ENCODE measurements around the gene ARL3.
"Not testable (repeated sequence)": the region's sequence is repeated elsewhere in the genome, so short reads cannot be mapped to it uniquely, and the experiment has no call there.

The ARL3 gene, protein sequence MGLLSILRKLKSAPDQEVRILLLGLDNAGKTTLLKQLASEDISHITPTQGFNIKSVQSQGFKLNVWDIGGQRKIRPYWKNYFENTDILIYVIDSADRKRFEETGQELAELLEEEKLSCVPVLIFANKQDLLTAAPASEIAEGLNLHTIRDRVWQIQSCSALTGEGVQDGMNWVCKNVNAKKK

DNA sequence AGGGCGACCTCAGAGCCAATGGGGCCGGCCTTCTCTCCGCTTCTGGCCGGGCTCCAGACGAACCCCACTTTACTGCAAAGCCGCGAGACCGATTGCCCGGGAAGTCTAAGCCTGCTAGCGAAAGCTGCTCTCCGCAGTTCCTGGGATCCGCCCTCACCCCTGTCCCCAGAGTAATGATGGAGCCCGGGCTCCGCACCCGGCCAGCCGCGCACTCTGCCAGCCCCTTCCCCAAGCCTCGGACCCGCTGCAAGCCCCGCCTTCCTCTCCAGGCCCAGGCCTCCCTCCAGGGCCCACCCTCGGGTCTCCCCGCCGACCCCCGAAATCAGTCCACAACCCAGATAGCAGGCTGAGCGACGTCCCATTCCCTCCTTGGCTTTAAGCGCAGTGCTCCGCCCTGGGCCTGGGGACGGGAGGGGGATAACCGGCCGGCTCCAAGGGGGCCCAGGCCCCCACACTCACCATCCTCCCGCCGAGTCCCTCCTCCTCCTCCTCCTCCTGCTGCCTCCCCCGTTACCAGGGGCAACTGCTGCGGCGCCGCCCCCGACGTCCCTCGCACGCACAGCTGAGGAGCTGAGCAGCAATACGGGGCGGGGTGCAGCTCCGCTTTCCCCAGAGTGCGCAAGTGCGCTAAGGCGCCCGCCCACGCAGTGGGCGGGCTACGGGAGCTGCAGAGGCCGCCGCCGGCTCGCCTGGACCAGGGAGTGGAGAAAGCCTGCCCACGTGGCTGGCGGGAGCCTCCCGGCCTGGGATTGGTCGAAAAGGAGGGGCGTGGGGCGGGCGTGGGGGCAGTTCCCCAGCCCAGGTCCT lies at the start of gene ARL3:
Gene ARL3, minus strand, starts transcription at position 584 of the 807 bp plus-strand sequence. Its CDS starts 122 bp downstream, at position 462.
- peak; percentile 92 for DNase-seq

DNA sequence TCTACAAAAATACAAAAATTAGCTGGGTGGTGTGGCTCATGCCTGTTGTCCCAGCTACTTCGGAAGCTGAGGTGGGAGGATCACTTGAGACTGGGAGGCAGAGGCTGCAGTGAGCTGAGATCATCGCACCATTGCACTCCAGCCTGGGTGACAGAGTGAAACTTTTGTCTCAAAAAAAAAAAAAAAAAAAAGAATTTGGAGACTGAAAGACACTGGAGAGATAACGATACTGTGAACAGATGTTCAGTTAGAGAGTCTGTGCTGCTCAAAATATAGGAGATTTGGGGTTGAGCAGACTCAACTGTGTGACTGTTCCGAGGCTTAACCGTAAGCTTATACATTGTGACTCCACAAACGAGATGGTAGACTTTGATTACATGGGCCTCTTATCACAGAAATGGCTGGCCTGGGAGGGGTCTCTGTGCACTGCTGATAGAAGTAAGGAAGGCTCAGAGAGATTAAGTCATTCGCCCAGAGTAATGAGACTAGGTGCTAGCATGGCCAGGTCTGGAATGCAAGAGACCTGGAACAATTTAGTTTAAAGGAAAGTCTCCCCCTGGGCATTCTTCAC lies 48.9 kb upstream of the ARL3 start:
- DNase-seq: no peak

DNA sequence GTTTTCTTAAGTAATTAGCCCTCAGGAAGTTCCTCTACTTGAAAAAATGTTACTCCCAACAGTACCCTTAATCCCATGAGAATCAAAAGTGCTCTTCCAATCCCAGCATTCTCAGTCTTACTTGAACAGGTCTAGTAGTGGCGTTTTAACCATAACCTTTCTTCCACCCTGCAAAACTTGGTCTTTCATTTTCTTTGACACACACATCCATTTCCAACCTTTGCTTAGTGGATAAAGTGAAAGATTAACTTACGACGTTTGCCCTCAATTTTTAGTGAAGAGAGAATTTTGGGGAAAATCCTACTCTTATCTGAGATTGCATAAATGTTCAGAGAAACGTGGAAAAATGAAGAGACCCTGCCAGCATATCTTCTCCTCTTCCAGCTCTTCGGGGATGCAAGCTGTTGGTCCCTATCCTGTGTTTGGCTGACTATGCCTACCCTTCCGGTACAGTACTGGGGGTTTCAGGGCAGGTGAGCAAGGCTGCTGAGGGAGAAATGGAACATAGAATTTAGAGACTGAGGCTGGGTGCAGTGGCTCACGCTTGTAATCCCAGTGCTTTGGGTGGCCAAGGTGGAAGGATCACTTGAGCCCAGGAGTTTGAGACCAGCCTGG lies 48.3 kb upstream of the ARL3 start:
- DNase-seq: no peak

DNA sequence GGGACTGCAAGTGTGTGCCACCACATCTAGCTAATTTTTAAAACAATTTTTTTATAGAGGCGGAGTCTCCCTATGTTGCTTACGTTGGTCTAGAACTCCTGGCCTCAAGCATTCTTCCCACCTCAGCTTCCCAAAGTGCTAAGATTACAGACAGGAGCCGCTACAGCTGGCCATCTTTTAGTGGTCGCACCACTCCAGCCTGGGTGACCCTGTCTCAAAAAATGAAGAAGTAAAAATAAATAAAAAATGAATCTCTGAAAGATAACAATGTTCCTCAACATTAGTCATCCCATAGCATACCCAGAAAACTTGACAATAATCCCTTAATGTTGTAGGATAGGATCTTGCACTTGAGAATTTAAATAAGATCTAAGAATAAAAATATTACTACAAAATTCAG lies 47.8 kb upstream of the ARL3 start:
- no peak for DNase-seq

DNA sequence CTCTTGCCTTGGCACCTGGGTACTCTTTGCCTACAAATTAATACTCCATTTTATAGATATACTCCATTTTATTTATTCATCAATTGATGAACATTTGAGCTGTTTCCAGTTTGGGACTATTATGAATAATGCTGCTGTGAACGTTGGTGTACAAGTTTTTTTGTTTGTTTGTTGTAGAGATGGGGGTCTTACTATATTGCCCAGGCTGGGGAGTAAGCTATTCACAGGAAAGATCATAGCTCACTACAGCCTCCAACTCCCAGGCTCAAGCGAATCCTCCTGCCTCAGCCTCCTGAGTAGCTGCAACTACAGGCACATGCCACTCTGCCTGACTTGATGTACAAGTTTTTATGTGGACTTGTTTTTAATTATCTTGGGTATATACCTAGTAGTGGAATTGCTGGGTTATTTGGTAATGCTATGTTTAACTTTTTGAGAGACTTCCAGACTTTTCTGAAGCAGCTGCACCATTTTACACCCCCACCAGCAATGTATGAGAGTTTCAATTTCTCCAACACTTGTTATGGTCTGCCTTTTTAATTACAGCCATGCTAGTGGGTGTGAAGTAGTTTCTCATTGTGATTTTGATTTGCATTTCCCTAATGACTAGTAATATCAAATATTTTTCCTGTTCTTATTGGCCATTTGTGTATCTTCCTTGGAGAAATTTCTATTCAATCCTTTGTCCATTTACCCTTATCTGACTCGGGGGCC lies 45.5 kb upstream of the ARL3 start:
- DNase-seq: no peak

DNA sequence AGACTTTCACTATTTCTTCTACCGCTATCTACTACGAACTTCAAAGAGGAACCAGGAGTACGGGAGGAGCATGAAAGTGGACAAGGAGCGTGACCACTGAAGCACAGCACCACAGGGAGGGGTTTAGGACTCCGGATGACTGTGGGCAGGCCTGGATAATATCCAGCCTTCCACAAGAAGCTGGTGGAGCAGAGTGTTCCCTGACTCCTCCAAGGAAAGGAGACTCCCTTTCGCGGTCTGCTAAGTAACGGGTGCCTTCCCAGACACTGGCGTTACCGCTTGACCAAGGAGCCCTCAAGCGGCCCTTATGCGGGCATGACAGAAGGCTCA lies 44.7 kb upstream of the ARL3 start:
- not testable (repeated sequence) for DNase-seq

DNA sequence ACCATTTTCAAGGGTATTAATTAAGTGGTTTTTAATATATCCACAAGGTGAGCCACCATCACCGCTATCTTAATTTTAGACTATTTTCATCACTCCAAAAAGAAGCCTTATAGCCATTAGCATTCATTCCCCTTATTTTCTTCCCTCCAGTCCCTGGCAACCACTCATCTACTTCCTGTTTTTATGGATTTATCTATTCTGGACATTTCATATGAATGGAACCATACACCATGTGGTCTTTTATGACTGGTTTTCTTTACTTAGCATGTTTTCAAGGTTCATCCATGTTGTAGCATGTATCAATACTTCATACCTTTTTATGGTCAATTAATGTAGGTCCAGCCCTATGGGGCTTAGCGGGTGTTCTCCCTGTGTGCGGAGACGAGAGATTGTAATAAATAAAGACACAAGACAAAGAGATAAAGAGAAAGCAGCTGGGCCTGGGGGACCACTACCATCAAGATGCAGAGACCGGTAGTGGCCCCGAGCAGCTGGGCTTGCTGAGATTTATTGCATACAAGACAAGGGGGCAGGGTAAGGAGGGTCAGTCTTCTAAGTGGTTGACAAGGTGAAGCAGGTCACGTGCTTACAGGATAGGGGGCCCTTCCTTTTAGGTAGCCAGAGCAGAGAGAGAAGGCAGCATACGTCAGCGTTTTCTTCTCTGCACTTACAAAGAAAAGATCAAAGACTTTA lies 44.2 kb upstream of the ARL3 start:
- no peak for DNase-seq

DNA sequence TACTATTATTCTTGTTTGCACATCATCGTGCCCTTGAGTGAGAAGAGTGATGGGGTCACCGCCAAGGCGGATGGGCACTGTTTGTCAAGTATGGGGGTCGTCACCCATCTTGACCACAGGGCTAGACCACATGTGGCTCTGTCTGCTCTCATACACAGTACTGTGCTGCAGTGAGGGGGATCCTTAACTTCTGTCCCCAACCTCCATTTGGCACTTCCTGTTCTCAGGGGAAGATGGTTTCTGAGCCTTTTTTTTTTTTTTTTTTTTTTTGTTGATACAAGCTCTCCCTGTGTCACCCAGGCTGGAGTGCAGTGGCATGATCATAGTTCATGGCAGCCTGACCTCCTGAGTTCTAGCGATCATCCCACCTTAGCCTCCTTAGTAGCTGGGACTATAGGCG lies 43.1 kb upstream of the ARL3 start:
- DNase-seq: no peak

DNA sequence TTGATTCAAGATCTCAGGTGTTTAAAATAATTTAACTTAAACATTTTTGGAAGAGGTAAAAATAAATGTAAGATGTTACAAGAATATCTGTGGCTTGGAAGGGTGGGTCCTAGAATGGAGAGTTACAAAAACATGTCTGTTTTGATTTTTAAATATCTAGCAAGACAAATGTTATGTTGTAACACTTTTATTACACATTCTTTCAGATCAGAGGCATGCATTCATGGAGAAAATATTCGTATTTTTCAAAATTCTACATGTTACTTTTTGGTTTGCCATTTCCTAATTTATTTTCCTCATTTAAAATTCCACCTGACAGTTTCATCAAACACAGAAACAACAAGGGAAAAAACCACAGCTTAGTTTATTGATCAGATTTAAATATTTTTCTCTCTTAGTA lies 39.5 kb upstream of the ARL3 start:
- no peak for DNase-seq

DNA sequence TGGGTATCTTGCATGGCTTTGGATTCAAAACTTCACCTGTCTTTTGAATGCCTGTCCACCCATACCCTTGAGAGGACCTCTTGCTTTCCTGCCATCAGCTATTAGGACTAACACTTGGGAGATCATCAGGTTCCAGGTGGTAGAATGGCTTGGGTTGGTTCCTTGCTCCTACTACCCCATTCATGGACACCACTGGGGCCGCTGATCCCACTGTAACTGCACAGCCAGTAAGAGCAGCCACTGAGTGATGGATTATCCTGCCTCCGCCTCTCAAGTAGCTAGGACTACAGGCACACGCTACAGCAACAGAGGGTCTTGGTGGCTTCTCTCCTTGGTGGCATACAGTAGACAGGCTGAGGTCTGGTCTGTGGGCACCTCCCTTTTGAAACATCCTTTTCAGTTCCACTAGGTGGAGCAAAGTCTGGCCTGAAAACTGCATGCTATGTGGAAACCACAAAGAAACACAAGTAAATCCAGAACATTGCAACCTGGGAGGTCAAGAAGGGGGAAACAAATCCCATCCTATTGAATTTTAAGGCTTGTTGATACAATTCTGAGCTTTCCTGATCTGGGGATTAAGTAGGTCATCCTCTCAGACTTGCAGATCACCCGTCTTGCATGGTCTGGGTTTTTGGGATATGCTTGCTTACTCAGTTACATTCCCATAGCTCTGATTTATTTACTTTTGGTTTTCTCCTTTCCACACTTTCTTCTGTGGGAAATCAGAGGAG lies 38.9 kb upstream of the ARL3 start:
- no peak for DNase-seq

DNA sequence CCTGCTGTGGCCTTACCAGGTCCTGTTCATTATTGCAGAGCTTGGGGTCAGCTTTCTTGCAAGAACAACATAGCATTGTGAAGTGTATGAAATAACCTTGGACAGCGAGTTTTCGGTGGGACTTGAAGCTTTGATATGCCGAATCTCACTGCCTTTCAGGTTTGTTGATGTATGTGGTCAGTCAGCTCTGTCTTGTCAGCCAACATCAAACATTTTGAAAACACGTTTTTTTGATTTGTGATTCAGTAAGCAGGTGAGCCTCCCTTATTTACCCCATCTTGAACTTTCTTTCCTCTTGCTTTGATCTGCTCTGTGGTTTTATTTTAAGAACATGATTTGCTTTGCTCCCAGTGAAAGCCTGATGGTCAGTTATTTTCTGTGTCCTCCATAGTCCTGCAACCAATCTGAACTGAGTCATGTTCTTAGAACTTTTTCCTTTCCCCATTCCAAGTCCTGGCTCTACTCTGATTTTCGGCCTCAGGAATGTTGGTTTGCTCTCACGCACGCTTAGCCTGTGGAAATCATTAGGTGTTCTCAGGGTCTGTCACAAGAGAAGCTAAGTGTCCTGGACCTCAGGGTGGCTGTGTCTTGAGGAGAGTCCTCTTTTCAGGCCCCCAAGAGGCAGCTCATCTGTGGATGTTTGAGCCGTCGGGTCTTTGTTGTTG lies 38.2 kb upstream of the ARL3 start:
- no peak for DNase-seq

DNA sequence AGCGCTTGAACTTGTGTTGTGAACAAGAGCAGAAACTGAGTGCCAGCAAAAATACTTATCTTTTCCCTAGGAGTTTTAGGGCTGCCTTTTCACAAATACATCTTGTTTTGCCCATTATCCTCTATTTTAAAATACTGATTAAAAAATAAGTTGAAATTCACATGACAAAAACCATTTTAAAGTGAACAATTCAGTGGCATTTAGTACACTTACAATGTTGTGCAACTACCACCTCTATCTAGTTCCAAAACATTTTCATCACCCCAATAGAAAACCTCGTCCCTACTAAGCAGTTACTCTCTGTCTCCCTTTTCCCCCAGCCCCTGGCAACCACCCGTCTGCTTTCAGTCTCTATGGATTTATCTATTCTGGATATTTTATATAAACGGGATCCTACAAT lies 31.0 kb upstream of the ARL3 start:
- no peak for DNase-seq

DNA sequence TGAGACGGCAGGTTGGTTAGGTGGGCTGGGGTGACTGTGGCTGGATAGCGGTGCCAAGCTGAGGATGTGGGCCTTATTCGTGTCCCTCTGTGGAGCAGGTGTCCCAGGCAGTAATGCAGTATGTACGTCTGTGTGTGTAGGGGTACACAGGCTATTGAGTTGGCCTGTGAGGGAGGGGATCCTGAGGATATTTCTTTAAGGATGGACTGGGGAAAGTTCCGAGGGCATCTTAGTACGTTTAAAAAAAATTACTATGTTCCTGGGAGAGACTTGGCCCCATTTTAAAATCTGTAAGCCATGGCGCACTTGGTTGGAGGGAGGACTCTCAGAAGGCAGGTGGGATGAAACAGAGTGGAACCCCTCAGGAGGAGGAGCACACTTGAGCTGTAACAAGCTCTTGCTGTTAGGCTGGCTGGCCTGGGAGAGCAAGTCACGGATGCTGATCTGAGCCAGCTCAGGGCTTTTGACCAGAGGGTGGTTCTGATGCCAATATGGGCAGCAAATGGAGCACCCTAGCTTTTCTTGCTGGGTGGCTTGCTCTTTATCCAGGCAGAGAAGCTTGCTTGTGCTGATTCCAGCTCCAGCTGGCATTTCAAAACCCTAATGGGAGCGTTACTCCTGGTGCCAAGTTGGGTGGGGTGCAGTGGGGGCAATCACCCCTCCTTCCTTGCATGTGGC lies 30.3 kb upstream of the ARL3 start:
- no peak for DNase-seq

DNA sequence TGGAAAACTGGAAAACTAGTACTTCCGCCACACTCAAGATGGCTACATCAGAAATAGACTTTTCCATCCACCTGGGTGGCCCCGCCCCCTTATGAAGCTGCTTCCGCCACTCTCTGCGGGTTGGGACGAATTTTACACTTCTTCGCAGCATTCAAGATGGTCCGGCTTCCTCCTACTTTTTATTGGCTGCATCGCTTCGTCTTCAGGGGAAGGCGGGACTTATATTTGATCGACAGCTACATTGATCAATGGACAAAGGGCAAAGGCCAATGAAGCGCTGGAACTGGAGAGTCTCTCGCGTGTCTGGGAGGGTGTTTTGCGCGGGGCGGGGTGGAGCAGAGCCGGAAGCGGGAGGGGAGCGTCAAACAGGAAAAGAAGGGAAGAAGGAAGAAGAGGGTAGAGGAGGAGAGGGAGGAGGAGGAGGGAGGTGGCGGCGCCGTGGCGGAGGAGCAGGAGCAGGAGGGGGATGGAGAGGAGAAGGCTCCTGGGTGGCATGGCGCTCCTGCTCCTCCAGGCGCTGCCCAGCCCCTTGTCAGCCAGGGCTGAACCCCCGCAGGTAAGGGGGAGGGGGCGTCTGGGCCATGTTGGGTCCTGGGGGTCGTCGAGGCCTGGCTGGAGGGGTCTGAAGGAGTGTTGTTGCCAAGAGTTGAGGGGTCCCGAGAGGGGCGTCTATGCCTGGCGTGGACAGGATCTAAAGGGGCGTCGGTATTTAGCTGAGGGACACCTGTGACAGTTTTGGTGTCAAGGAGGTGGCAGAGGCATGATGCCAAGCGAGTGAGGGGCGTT lies 29.6 kb upstream of the ARL3 start, which contains the start of gene WBP1L:
Gene WBP1L, plus strand, starts transcription at position 361 of the 786 bp plus-strand sequence. Its CDS starts 106 bp downstream, at position 467.
- peak; percentile 94 for DNase-seq

DNA sequence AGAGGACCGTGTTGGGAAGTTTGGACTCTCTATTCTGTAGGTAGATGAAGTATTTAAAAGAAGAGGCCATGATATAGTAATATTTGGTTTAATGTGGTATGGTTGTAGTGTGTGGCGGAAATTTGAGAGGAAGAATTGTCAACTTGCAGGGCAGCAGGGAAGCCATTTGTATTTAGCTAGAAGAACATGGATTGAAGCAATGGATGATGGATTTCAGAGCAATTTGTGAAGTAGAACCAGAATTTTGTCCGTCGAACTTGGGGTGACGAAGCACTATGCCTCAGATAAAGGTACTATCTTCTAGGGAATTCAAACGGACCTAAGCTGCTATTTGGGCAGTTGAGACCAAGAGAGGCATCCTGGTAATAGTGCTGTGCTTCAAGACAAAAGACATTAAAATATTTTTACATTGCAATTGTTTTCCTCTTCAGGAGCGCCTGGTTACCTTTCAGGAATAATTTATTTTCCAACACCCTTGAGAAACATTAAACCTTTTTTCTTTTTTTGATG lies 28.9 kb upstream of the ARL3 start:
- DNase-seq: no peak

DNA sequence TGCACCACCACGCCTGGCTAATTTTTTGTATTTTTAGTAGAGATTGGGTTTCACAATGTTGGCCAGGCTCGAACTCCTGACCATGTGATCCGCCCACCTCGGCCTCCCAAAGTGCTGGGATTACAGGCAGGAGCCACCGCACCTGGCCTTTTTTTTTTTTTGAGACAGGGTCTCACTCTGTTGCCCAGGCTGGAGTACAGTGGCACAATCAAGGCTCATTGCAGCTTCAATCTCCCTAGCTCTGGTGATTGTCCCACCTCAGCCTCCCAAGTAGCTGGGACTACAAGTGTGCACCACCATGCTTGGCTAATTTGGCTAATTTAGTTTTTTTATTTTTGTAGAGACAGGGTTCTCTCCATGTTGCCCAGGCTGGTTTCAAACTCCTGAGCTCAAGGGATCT lies 28.1 kb upstream of the ARL3 start:
- not testable (repeated sequence) for DNase-seq

DNA sequence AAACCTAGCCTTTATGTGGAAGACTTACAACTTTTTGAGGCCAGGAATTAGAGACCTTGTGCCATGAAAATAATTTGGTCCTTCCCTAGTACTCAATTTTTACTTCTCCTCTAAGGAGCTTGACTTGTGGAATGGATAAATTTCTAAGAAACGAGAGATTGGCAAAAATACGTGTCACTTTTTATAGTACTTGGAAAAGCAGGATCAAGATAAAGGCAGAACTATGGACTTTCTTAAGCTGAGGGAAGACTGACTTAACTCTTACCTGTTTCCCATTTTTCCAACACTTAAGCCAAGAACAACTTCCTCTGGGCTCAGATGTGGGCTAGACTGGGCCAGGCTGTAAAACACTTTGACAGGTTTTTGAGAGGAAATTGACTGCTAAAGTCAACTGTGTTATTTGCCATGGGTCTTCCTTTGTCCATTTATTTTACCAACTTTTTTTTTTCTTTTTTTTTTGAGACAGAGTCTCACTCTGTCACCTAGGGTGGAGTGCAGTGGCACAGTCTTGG lies 27.6 kb upstream of the ARL3 start:
- DNase-seq: no peak

DNA sequence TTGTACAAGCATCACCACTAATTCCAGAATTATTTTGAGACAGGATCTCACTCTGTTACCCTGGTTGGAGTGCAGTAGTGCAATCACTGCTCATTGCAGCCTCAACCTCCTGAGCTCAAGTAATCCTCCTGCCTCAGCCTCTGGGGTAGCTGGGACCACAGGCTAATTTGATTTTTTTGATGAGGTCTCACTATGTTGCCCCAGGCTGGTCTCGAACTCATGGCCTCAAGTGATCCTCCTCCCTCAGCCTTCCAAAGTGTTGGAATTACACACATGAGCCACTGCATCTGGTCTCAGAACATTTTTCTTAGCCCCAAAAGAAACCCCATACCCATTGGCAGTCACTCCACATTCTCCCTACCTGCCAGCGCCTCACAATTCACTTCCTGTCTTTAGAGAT lies 26.0 kb upstream of the ARL3 start:
- DNase-seq: no peak

DNA sequence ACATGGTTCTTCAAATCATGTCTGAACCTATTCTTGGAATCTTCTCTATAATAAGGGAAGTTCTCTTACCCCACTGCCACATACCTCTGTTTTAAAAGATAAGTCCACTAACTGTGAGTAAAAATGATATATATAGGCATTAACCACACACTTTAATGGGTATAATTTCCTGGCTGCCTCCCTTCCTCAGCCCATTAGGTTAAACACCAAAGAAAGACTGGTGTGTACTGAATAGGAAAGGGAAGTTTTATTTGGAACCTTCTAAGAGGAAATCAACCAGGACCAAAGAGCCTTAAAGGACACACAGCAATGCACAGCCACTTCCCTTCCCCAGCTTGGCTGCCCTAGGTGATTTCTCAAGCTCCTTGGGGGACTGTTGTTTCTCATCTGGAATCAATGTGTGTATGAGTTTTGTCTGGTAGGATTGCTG lies 24.5 kb upstream of the ARL3 start:
- DNase-seq: no peak

Data from NCI-H2227 treated with DMSO at 0.1 percent for 48 hours (cell line).